ENCODE results near the gene RHOG. TPM values are rescaled to one million over a fixed set of nuclear protein-coding genes. Genes with fewer than 3 reads are reported as not detected.

RHOG gene
- total RNA-seq, 4 donors from 2014 or later = 38.0 to 77.4 (median 46.9) TPM

DNA sequence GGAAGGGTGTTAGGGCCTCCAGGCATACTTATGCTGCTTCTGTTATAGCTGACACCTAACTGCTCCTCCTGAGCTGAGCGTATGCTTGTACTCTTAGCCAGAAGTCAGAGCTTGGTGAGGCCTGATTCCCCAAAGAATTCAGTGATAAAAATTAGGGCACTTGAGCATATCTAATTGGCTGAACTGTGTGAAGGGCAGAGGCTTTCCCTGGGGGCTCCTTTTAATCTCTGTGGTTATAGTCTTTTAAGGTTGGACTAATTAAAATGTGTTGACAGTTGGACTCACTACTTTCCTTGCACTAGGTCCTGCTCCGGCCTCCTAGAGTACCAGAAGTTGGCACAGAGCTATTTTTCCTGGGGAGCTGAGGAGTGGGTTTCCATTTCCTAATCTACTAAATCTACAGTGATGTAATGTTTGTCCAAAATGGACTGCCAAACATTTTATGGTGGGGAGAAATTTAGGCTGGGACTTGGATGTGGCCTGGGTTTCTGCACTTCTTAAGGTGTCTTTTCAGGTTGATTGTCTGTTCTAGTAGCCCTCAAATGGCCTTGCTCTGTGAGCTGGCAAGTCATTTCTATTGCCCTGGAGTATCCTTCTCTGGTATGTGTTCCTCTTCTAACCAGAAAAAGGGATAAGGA lies 33.1 kb upstream of the RHOG start:
- TF ChIP-seq, protein P1, sequence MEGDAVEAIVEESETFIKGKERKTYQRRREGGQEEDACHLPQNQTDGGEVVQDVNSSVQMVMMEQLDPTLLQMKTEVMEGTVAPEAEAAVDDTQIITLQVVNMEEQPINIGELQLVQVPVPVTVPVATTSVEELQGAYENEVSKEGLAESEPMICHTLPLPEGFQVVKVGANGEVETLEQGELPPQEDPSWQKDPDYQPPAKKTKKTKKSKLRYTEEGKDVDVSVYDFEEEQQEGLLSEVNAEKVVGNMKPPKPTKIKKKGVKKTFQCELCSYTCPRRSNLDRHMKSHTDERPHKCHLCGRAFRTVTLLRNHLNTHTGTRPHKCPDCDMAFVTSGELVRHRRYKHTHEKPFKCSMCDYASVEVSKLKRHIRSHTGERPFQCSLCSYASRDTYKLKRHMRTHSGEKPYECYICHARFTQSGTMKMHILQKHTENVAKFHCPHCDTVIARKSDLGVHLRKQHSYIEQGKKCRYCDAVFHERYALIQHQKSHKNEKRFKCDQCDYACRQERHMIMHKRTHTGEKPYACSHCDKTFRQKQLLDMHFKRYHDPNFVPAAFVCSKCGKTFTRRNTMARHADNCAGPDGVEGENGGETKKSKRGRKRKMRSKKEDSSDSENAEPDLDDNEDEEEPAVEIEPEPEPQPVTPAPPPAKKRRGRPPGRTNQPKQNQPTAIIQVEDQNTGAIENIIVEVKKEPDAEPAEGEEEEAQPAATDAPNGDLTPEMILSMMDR (IDR thresholded peaks at IDR 0.05 in 4 of 5, conservative IDR thresholded peaks at IDR 0.05 in 1 of 5) = no peak
- no peak for TF ChIP-seq POLR2A (IDR thresholded peaks at IDR 0.05)
- intact Hi-C loops (cut with DNase I; ENCODE audit: low total_unique reads) (no loop called here), in situ Hi-C loops (cut with MboI; ENCODE audit: low sequenced_read_pairs in 4 of 4) (loop anchor here in 1 of 4 donors (25.0 kb wide), 1 partner anchor 88 kb away; no protein-coding TSS in a partner anchor)
- no peaks in the 10 kb centered on the region for H3K27me3 ChIP-seq
- H3K4me3 ChIP-seq = no peak overlapping the region
- ATAC-seq (no peak), DNase-seq (no peak)
- H3K27ac ChIP-seq = peak overlapping the region; percentile 7 to 47 (median 38)
- no peaks in the 10 kb centered on the region for H3K9me3 ChIP-seq
- H3K4me1 ChIP-seq = peaks cover 73 to 79% of the 10 kb centered on the region in 2 donors
- no peaks in the 10 kb centered on the region for H3K36me3 ChIP-seq

DNA sequence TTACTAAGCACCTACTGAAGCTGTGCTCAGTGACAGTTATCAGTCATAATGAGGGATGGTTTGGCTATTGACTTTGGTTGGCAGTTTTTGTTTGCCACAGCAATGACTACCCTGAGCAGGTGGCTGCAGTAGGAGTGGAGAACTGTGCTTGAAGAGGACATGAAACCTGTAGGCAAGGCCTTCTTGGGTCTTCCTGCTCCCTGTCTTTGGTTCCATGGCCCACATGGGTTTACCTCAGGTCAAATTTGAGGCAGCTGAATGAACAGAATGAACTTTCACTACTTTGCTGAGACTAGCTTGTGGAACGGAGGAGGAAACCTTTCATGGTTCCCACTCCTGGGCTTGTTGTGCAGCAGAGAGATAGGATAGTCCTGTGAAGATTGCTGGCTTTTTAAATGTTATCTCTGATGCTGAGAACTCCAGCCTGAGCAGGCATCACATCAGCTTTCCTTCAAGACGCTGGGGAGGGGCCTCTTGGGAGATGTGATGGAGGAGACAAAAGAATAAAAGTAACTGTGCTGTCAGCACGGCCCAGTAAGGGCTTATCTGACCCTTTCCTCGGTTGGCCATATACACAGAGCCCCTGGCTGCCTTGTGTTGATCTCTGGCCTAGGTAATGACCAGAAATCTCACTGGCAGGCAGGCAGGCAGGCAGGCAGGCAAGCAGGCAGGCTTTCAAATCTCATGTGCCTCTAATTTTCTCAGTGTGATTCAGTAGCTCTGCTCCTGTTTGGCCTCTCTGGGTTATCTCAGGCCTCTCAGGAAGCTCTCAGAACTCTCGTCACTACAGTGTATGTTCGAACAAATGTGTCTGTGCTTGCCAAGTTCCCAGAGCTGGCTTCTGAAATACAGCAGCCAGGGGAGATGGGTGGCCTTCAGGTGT lies 26.7 kb upstream of the RHOG start:
- DNase-seq = peak; percentile 27 to 58
- ATAC-seq = peak; percentile 84 to 85
- intact Hi-C loops (cut with DNase I; ENCODE audit: low total_unique reads) (no loop called here), in situ Hi-C loops (cut with MboI; ENCODE audit: low sequenced_read_pairs in 4 of 4) (loop anchor here in 2 of 4 donors (10.0 to 25.0 kb wide), 2 partner anchors 67 to 95 kb away; no protein-coding TSS in a partner anchor)
- no peaks in the 10 kb centered on the region for H3K36me3 ChIP-seq
- H3K4me1 ChIP-seq = peaks cover 77 to 82% of the 10 kb centered on the region in 2 donors
- TF ChIP-seq POLR2A (IDR thresholded peaks at IDR 0.05) = peak in 1 of 2 donors; percentile 21
- TF ChIP-seq, protein P1 (IDR thresholded peaks at IDR 0.05 in 4 of 5, conservative IDR thresholded peaks at IDR 0.05 in 1 of 5) = no peak
- no peaks in the 10 kb centered on the region for H3K27me3 ChIP-seq
- peak overlapping the region; percentile 83 to 100 (median 94) for H3K27ac ChIP-seq
- no peaks in the 10 kb centered on the region for H3K9me3 ChIP-seq
- peak overlapping the region in 2 of 4 donors; percentile 5 to 22 for H3K4me3 ChIP-seq

DNA sequence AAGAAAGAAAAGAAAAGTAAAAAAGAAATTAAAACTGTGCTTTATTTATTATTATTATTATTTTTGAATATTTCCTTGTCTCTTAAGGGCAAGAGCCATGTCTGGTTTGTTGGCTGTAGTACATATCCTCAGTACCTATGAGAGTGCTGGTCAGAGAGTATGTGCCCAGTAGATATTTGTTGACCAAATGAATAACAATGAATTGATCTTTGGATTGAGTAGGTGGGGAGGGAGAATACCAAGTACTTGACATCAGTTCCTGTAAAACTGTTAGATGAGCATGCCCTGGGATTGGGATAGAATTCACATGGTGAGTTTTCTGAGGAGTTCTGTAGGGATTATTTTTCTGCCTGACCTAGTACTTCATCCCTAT lies 26.1 kb upstream of the RHOG start:
- Histone ChIP-seq H3K27ac (peak overlapping the region; percentile 83 to 100 (median 94)), H3K9me3 (no peaks in the 10 kb centered on the region), H3K4me1 (peaks cover 78 to 84% of the 10 kb centered on the region in 2 donors), H3K36me3 (no peaks in the 10 kb centered on the region), H3K4me3 (no peak overlapping the region), H3K27me3 (no peaks in the 10 kb centered on the region)
- in situ Hi-C loops (cut with MboI; ENCODE audit: low sequenced_read_pairs in 4 of 4) (loop anchor here in 2 of 4 donors (10.0 to 25.0 kb wide), 2 partner anchors 68 to 95 kb away; no protein-coding TSS in a partner anchor), intact Hi-C loops (cut with DNase I; ENCODE audit: low total_unique reads) (no loop called here)
- ATAC-seq = peak in 1 of 2 donors; percentile 2
- no peak for DNase-seq
- no peak for TF ChIP-seq POLR2A (IDR thresholded peaks at IDR 0.05)
- TF ChIP-seq, protein P1 (IDR thresholded peaks at IDR 0.05 in 4 of 5, conservative IDR thresholded peaks at IDR 0.05 in 1 of 5) = no peak

DNA sequence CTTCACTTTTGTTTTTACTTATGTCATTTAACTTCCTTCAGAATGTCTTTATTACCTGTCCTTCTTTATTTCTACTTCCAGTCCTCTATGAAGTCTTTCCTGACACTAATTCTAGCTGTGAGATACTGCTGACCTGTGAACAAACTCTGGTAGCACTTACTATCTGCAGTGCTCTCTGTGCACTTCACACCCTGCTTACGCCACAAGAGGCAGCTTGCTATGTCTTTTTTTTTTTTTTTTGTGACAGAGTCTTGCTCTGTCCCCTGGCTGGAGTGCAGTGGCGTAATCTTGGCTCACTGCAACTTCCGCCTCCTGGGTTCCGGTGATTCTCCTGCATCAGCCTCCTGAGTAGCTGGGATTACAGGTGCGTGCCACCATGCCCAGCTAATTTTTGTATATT lies 25.4 kb upstream of the RHOG start:
- no peaks in the 10 kb centered on the region for H3K9me3 ChIP-seq
- TF ChIP-seq, protein P1 (IDR thresholded peaks at IDR 0.05 in 4 of 5, conservative IDR thresholded peaks at IDR 0.05 in 1 of 5) = no peak
- no peak for TF ChIP-seq POLR2A (IDR thresholded peaks at IDR 0.05)
- peak in 1 of 2 donors; percentile 36 for ATAC-seq
- peak in 1 of 2 donors; percentile 63 for DNase-seq
- peaks cover 81 to 85% of the 10 kb centered on the region in 2 donors for H3K4me1 ChIP-seq
- in situ Hi-C loops (cut with MboI; ENCODE audit: low sequenced_read_pairs in 4 of 4) = loop anchor here in 2 of 4 donors (10.0 to 25.0 kb wide), 2 partner anchors 69 to 96 kb away; no protein-coding TSS in a partner anchor
- H3K4me3 ChIP-seq = no peak overlapping the region
- intact Hi-C loops (cut with DNase I; ENCODE audit: low total_unique reads) = no loop called here
- no peaks in the 10 kb centered on the region for H3K27me3 ChIP-seq
- H3K27ac ChIP-seq = peak overlapping the region; percentile 83 to 100 (median 94)
- H3K36me3 ChIP-seq = no peaks in the 10 kb centered on the region

Measured in gastrocnemius medialis (tissue), 4 donors.